Measurements from ENCODE around the gene CGB7. TPM values are rescaled to one million over a fixed set of nuclear protein-coding genes. Genes with fewer than 3 reads are reported as not detected.
A peak's percentile ranks its signal among the peaks of the same experiment; 100 is the strongest.

The CGB7 gene
- total RNA-seq, 1 donor from 2014 or later, result 1.1 TPM

GRCh38 chr19:49091391-49092038, 34.0 kb upstream of the CGB7 start:
- DNase-seq (ENCODE audit: low read depth) (no peak), FAIRE-seq (peak; percentile 28)
- H3K4me3 ChIP-seq (ENCODE audit: low read depth, low read length), result no peak overlapping the region
- no peaks in the 10 kb centered on the region for H3K27me3 ChIP-seq (ENCODE audit: control insufficient read depth, insufficient read depth, low read length)
- peaks cover 29% of the 10 kb centered on the region for H3K36me3 ChIP-seq (ENCODE audit: control insufficient read depth, insufficient read depth, low read length)
- TF ChIP-seq CTCF (IDR thresholded peaks at IDR 0.05; ENCODE audit: insufficient read depth, low read length, severe bottlenecking), result no peak

- H3K4me3 ChIP-seq (ENCODE audit: low read depth, low read length), result peak overlapping the region; percentile 79
- no peak for FAIRE-seq
- peaks cover 14% of the 10 kb centered on the region for H3K36me3 ChIP-seq (ENCODE audit: control insufficient read depth, insufficient read depth, low read length)
- H3K27me3 ChIP-seq (ENCODE audit: control insufficient read depth, insufficient read depth, low read length), result no peaks in the 10 kb centered on the region
- no peak for DNase-seq (ENCODE audit: low read depth)
- no peak for TF ChIP-seq CTCF (IDR thresholded peaks at IDR 0.05; ENCODE audit: insufficient read depth, low read length, severe bottlenecking)
These were observed 28.7 kb upstream of the CGB7 start for GRCh38 chr19:49086296-49086695.

- no peak for TF ChIP-seq CTCF (IDR thresholded peaks at IDR 0.05; ENCODE audit: insufficient read depth, low read length, severe bottlenecking)
- peaks cover 13% of the 10 kb centered on the region for H3K36me3 ChIP-seq (ENCODE audit: control insufficient read depth, insufficient read depth, low read length)
- no peak for FAIRE-seq
- no peak for DNase-seq (ENCODE audit: low read depth)
- peak overlapping the region; percentile 79 for H3K4me3 ChIP-seq (ENCODE audit: low read depth, low read length)
- H3K27me3 ChIP-seq (ENCODE audit: control insufficient read depth, insufficient read depth, low read length), result no peaks in the 10 kb centered on the region
These were observed 28.3 kb upstream of the CGB7 start for GRCh38 chr19:49085868-49086232.

- FAIRE-seq, result no peak
- Histone ChIP-seq H3K27me3 (ENCODE audit: control insufficient read depth, insufficient read depth, low read length) (no peaks in the 10 kb centered on the region), H3K36me3 (ENCODE audit: control insufficient read depth, insufficient read depth, low read length) (peaks cover 8% of the 10 kb centered on the region)
These were observed 27.7 kb upstream of the CGB7 start, which contains the start of gene SNRNP70 for GRCh38 chr19:49085020-49085867. SNRNP70 (plus strand) TSS chr19:49085451; CDS start chr19:49086415, 964 bp downstream.

GRCh38 chr19:49084206-49085019, 26.9 kb upstream of the CGB7 start:
- no peaks in the 10 kb centered on the region for H3K27me3 ChIP-seq (ENCODE audit: control insufficient read depth, insufficient read depth, low read length)
- TF ChIP-seq CTCF (IDR thresholded peaks at IDR 0.05; ENCODE audit: insufficient read depth, low read length, severe bottlenecking), result no peak
- FAIRE-seq (no peak), DNase-seq (ENCODE audit: low read depth) (no peak)
- H3K4me3 ChIP-seq (ENCODE audit: low read depth, low read length), result peak overlapping the region; percentile 79
- peaks cover 3% of the 10 kb centered on the region for H3K36me3 ChIP-seq (ENCODE audit: control insufficient read depth, insufficient read depth, low read length)

More at GRCh38 chr19:49085020-49085867, 27.7 kb upstream of the CGB7 start, which contains the start of gene SNRNP70:
- TF ChIP-seq CTCF (IDR thresholded peaks at IDR 0.05; ENCODE audit: insufficient read depth, low read length, severe bottlenecking), result no peak
- peak within 1 kb of the TSS; percentile 79 for H3K4me3 ChIP-seq (ENCODE audit: low read depth, low read length)
- peak; percentile 93 for DNase-seq (ENCODE audit: low read depth)
